Measurements from ENCODE around the gene KMO.

GRCh38 chr1:241553886-241554592 is 21.9 kb downstream of the KMO start:
- TF ChIP-seq CTCF (IDR thresholded peaks at IDR 0.05; ENCODE audit: insufficient read depth, low read length, poor library complexity, severe bottlenecking) (no peak), EZH2phosphoT487 (conservative IDR thresholded peaks at IDR 0.05; ENCODE audit: low read length) (no peak)

All from SU-DHL-6 (cell line).